Measurements from ENCODE around the gene IL2RA.

IL2RA gene

DNA sequence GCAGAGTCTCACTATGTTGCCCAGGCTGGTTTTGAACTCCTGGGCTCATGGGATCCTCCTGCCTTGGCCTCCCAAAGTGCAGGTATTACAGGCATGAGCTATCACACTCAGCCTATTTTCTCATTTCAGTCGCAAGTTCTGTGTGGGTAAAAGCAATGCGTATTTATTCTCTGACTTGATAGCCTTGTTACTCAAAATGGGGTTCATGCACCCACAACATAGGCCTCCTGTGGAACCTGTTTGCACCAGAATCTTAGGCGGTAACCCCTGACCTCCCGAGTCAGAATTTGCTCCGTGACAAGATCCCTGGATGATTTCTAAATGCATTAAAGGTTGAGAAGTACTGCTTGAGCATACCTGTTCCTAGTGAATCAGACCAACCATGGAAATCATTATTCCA lies 7.3 kb downstream of the IL2RA start:
- no peak for DNase-seq (ENCODE audit: low read depth, low spot score)
- H3K4me3 ChIP-seq (ENCODE audit: low read depth, low read length), result no peak overlapping the region
- CTCF ChIA-PET, result interaction anchor here (1.4 kb wide), 1 partner anchor 31 kb away, joined by 6 read pairs; no protein-coding TSS in a partner anchor
- POLR2A ChIA-PET, result no interaction called here
- TF ChIP-seq, protein P1, sequence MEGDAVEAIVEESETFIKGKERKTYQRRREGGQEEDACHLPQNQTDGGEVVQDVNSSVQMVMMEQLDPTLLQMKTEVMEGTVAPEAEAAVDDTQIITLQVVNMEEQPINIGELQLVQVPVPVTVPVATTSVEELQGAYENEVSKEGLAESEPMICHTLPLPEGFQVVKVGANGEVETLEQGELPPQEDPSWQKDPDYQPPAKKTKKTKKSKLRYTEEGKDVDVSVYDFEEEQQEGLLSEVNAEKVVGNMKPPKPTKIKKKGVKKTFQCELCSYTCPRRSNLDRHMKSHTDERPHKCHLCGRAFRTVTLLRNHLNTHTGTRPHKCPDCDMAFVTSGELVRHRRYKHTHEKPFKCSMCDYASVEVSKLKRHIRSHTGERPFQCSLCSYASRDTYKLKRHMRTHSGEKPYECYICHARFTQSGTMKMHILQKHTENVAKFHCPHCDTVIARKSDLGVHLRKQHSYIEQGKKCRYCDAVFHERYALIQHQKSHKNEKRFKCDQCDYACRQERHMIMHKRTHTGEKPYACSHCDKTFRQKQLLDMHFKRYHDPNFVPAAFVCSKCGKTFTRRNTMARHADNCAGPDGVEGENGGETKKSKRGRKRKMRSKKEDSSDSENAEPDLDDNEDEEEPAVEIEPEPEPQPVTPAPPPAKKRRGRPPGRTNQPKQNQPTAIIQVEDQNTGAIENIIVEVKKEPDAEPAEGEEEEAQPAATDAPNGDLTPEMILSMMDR (IDR thresholded peaks at IDR 0.05; ENCODE audit: insufficient read depth, low read length, missing control alignments), result no peak

GRCh38 chr10:6053816-6054631 lies 8.1 kb downstream of the IL2RA start:
- no peak for DNase-seq (ENCODE audit: low read depth, low spot score)
- CTCF ChIA-PET, result interaction anchor here (1.0 to 1.4 kb wide), 2 partner anchors 32 to 40 kb away, joined by 4 to 6 read pairs; no protein-coding TSS in a partner anchor
- TF ChIP-seq, protein P1 (IDR thresholded peaks at IDR 0.05; ENCODE audit: insufficient read depth, low read length, missing control alignments), result no peak
- H3K4me3 ChIP-seq (ENCODE audit: low read depth, low read length), result no peak overlapping the region
- POLR2A ChIA-PET, result no interaction called here

DNA sequence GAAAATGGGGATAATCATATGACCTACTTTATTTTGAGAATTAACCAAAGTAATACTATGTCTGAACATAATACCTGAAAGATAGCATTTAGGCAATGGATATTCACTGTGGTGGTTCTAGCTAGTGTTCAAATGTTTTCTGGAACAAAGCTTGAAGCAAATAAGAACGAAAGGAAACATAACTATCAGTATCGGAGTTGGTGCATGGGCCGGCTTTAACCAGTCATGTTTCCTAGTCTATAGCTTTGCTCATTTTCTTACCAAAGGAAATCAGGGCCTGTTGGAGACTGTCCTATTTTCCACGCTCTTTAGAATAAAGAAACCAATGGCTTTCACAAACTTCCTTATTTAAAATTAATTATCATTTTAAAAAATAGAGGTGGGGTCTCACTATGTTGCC lies 8.9 kb downstream of the IL2RA start:
- TF ChIP-seq, protein P1 (IDR thresholded peaks at IDR 0.05; ENCODE audit: insufficient read depth, low read length, missing control alignments), result no peak
- POLR2A ChIA-PET, result no interaction called here
- CTCF ChIA-PET, result interaction anchor here (1.0 kb wide), 1 partner anchor 39 kb away, joined by 4 read pairs; no protein-coding TSS in a partner anchor
- H3K4me3 ChIP-seq (ENCODE audit: low read depth, low read length), result no peak overlapping the region
- DNase-seq (ENCODE audit: low read depth, low spot score), result no peak

- DNase-seq (ENCODE audit: low read depth, low spot score), result no peak
- ChIA-PET POLR2A (no interaction called here), CTCF (interaction anchor here (1.0 kb wide), 1 partner anchor 38 kb away, joined by 4 read pairs; no protein-coding TSS in a partner anchor)
- TF ChIP-seq, protein P1 (IDR thresholded peaks at IDR 0.05; ENCODE audit: insufficient read depth, low read length, missing control alignments), result no peak
- H3K4me3 ChIP-seq (ENCODE audit: low read depth, low read length), result no peak overlapping the region
Measured at GRCh38 chr10:6052247-6053221, 9.6 kb downstream of the IL2RA start.

GRCh38 chr10:6050801-6051445 lies 11.2 kb downstream of the IL2RA start:
- POLR2A ChIA-PET, result no interaction called here

More at GRCh38 chr10:6050801-6051445, 11.2 kb downstream of the IL2RA start:
- H3K4me3 ChIP-seq (ENCODE audit: low read depth, low read length), result peak overlapping the region; percentile 41
- TF ChIP-seq, protein P1 (IDR thresholded peaks at IDR 0.05; ENCODE audit: insufficient read depth, low read length, missing control alignments), result no peak
- DNase-seq (ENCODE audit: low read depth, low spot score), result no peak
- CTCF ChIA-PET, result interaction anchor here (0.6 to 2.5 kb wide), 4 partner anchors 35 to 428 kb away, joined by 3 to 7 read pairs (median 4); partner anchors contain the start of gene PFKFB3

Measured in AG04449 (cell line).